H1 (cell line): ENCODE measurements around the gene RARRES1. TPM values are rescaled to one million over a fixed set of nuclear protein-coding genes. Genes with fewer than 3 reads are reported as not detected.

Source experiments
- CTCF ChIA-PET: fragments of 300-600 bp; sonication (Branson Sonifier 250); formaldehyde crosslinking; loops from one replicate; lab custom pipeline; 2021; ENCODE audit not compliant: partially characterized antibody; lab: Charles Lee
- POLR2A ChIA-PET: fragments of 300-600 bp; sonication (Branson Sonifier 250); formaldehyde crosslinking; loops from one replicate; lab custom pipeline; 2021; ENCODE audit warnings: inconsistent platforms; ENCODE audit not compliant: partially characterized antibody; lab: Charles Lee
- DNase-seq, 2 experiments: peaks; one replicate each; pipeline versions ENCODE4 v3.0.0 to v3.0.0-alpha.2; 2010 to 2022; ENCODE audit warnings: low spot score in 2 of 2, low read depth in 1 of 2, mixed read lengths in 1 of 2
- FAIRE-seq: peaks from 2 replicates; lab custom pipeline; 2011; peaks lifted over from hg19 to GRCh38; lab: Jason Lieb, UNC
- H2AFZ ChIP-seq: 2 replicates; pipeline ENCODE4 v1.8.1; 2012; ENCODE audit warnings: low read length, inconsistent platforms
- H2AK5ac ChIP-seq: 2 replicates; pipeline ENCODE4 v1.6.1; 2013; ENCODE audit warnings: low read depth, low read length
- H2BK120ac ChIP-seq: replicated peaks from 2 replicates; pipeline ENCODE3; 2013; ENCODE audit warnings: low read depth, low read length, inconsistent platforms
- H2BK12ac ChIP-seq: 2 replicates; pipeline ENCODE4 v1.6.1; 2013; ENCODE audit warnings: low read depth, low read length
- H2BK15ac ChIP-seq: 2 replicates; pipeline ENCODE4 v1.6.1; 2013; ENCODE audit warnings: low read length
- H2BK20ac ChIP-seq: 2 replicates; pipeline ENCODE4 v1.6.1; 2013; ENCODE audit warnings: low read length
- H2BK5ac ChIP-seq: 2 replicates; pipeline ENCODE4 v1.6.1; 2013; ENCODE audit warnings: low read depth, low read length
- H3K14ac ChIP-seq: 2 replicates; pipeline ENCODE4 v1.6.1; 2013; ENCODE audit warnings: inconsistent platforms; ENCODE audit not compliant: insufficient read length
- H3K18ac ChIP-seq: 2 replicates; pipeline ENCODE4 v1.6.1; 2013; ENCODE audit warnings: low read length; ENCODE audit errors: extremely low read depth
- H3K23ac ChIP-seq: 2 replicates; pipeline ENCODE4 v1.6.1; 2013; ENCODE audit warnings: inconsistent platforms; ENCODE audit not compliant: insufficient read length
- H3K23me2 ChIP-seq: 2 replicates; pipeline ENCODE4 v1.6.1; 2013; ENCODE audit warnings: low read depth, low read length
- H3K27ac ChIP-seq: 2 replicates; pipeline ENCODE4 v1.6.1; 2011; ENCODE audit warnings: low read depth, low read length, inconsistent platforms
- H3K27me3 ChIP-seq, 4 experiments: replicated peaks in 1 of 4; 1 replicate in 1 of 4; 2 replicates in 3 of 4; pipeline versions ENCODE4 v1.6.1 to v1.8.1; 2011 to 2013; ENCODE audit warnings: low read length in 3 of 4, mild to moderate bottlenecking in 3 of 4, inconsistent platforms in 2 of 4, mixed read lengths in 2 of 4, moderate library complexity in 1 of 4; ENCODE audit not compliant: control insufficient read depth in 3 of 4, insufficient read depth in 3 of 4; ENCODE audit errors: extremely low read depth in 1 of 4
- H3K36me3 ChIP-seq, 4 experiments: 2 replicates each; pipeline versions ENCODE4 v1.6.1 to v1.8.1; 2011 to 2013; ENCODE audit warnings: mild to moderate bottlenecking in 4 of 4, low read length in 3 of 4, moderate library complexity in 2 of 4, control low read depth in 1 of 4, inconsistent platforms in 1 of 4; ENCODE audit not compliant: insufficient read depth in 4 of 4, control insufficient read depth in 2 of 4
- H3K4ac ChIP-seq: replicated peaks from 2 replicates; pipeline ENCODE3; 2013; ENCODE audit warnings: low read length, low read depth, mixed read lengths, inconsistent platforms; ENCODE audit not compliant: insufficient read length
- H3K4me1 ChIP-seq, 4 experiments: replicated peaks in 1 of 4; 1 replicate in 1 of 4; 2 replicates in 3 of 4; pipeline versions ENCODE4 v1.6.1 to v1.8.1; 2011 to 2013; ENCODE audit warnings: low read length in 3 of 4, inconsistent platforms in 2 of 4, mixed read lengths in 1 of 4; ENCODE audit not compliant: insufficient read depth in 4 of 4, control insufficient read depth in 3 of 4
- H3K4me2 ChIP-seq, 2 experiments: 2 replicates each; pipeline versions ENCODE4 v1.6.1 to v1.8.1; 2011 to 2013; ENCODE audit warnings: low read depth in 2 of 2, low read length in 2 of 2, control low read depth in 1 of 2, inconsistent platforms in 1 of 2, mild to moderate bottlenecking in 1 of 2; ENCODE audit not compliant: insufficient read depth in 1 of 2
- H3K4me3 ChIP-seq, 4 experiments: fragments of 200-600, 300-600 bp in 1 of 4; sonication (generic), shearing (Covaris generic), sonication (Bioruptor Twin) in 1 of 4; 2 replicates each; pipeline versions ENCODE4 v1.5.1 to v1.8.1; 2011 to 2016; ENCODE audit warnings: low read length in 4 of 4, low read depth in 3 of 4, control low read depth in 2 of 4, inconsistent platforms in 2 of 4, mild to moderate bottlenecking in 2 of 4, mixed read lengths in 1 of 4, moderate library complexity in 1 of 4; ENCODE audit not compliant: insufficient read depth in 2 of 4; ENCODE audit errors: extremely low read depth in 1 of 4
- H3K56ac ChIP-seq: replicated peaks from 2 replicates; pipeline ENCODE3; 2013; ENCODE audit warnings: low read depth, mild to moderate bottlenecking, mixed read lengths, low read length, inconsistent platforms; ENCODE audit not compliant: insufficient read length
- H3K79me1 ChIP-seq: 2 replicates; pipeline ENCODE4 v1.6.1; 2013; ENCODE audit warnings: low read depth, low read length, control low read depth
- H3K79me2 ChIP-seq, 2 experiments: 2 replicates each; pipeline versions ENCODE4 v1.6.1 to v1.8.1; 2012 to 2013; ENCODE audit warnings: low read length in 2 of 2, mild to moderate bottlenecking in 2 of 2, inconsistent platforms in 1 of 2; ENCODE audit not compliant: insufficient read depth in 2 of 2, control insufficient read depth in 1 of 2
- H3K9ac ChIP-seq, 4 experiments: replicated peaks in 1 of 4; 1 replicate in 1 of 4; 2 replicates in 3 of 4; pipeline versions ENCODE4 v1.6.1 to v1.8.1; 2011 to 2013; ENCODE audit warnings: low read depth in 3 of 4, low read length in 3 of 4, control low read depth in 2 of 4, mild to moderate bottlenecking in 2 of 4, moderate library complexity in 2 of 4, inconsistent platforms in 1 of 4; ENCODE audit errors: extremely low read depth in 1 of 4
- H3K9me3 ChIP-seq, 2 experiments: 2 replicates each; pipeline versions ENCODE4 v1.6.1 to v1.8.1; 2012 to 2013; ENCODE audit warnings: mild to moderate bottlenecking in 2 of 2, moderate library complexity in 2 of 2, control low read depth in 1 of 2, inconsistent platforms in 1 of 2, low read depth in 1 of 2, low read length in 1 of 2, mixed read lengths in 1 of 2; ENCODE audit not compliant: insufficient read depth in 2 of 2
- H4K20me1 ChIP-seq, 2 experiments: replicated peaks in 1 of 2; 2 replicates each; pipeline versions ENCODE3 to v1.8.1; 2011 to 2013; ENCODE audit warnings: inconsistent platforms in 2 of 2, low read length in 2 of 2, mild to moderate bottlenecking in 1 of 2; ENCODE audit not compliant: insufficient read depth in 2 of 2, control insufficient read depth in 1 of 2
- H4K5ac ChIP-seq: 2 replicates; pipeline ENCODE4 v1.6.1; 2013; ENCODE audit warnings: low read length, low read depth, mixed read lengths, inconsistent platforms; ENCODE audit not compliant: insufficient read length
- H4K8ac ChIP-seq: 2 replicates; pipeline ENCODE4 v1.8.0; 2013; ENCODE audit warnings: mild to moderate bottlenecking, moderate library complexity, low read length, inconsistent platforms; ENCODE audit not compliant: insufficient read depth; ENCODE audit errors: extremely low read depth
- H4K91ac ChIP-seq: replicated peaks from 2 replicates; pipeline ENCODE3; 2013; ENCODE audit warnings: low read length, mixed read lengths, inconsistent platforms; ENCODE audit not compliant: insufficient read length
- WGBS, 2 experiments: shearing (Covaris generic) in 1 of 2; methylation state at CpG; one replicate each; pipeline versions ENCODE4 v1.1.6 to v1.1.7; 2013 to 2015; ENCODE audit warnings: low lambda C conversion rate in 2 of 2, mixed read lengths in 2 of 2, inconsistent platforms in 1 of 2, low coverage in 1 of 2, missing lambda C conversion rate in 1 of 2; ENCODE audit not compliant: insufficient replicate concordance in 2 of 2, insufficient coverage in 1 of 2, insufficient read length in 1 of 2; ENCODE audit errors: extremely low coverage in 1 of 2, missing lambda C conversion rate in 1 of 2; 5-methylcytosine and 5-hydroxymethylcytosine counted together
- polyA plus RNA-seq, 7 experiments: library from polyadenylated mRNA; depleted of rRNA in 3 of 7; stranded (reverse) in 5 of 7; unstranded in 2 of 7; fragments of >200 nt in 5 of 7; fragments of 200-250 nt in 2 of 7; gene quantifications; 1 replicate in 5 of 7; 2 replicates in 1 of 7; 4 replicates in 1 of 7; pipeline versions ENCODE4 v1.2.1 to v1.2.3, GENCODE V29; 2011 to 2013; ENCODE audit warnings: missing spikeins in 2 of 7, mixed read lengths in 2 of 7
- total RNA-seq: library from RNA; stranded (reverse); fragmentation: NEBNext Ultra II Directional; extraction: Animal tissue kit (Norgen Biotek cat#: 25700); gene quantifications from 2 replicates; pipeline ENCODE4 v1.2.1, GENCODE V29; 2021

Gene RARRES1
- total and polyA plus RNA-seq, 2 of the 8 experiments (the other 6 are each of a cell fraction or from before 2014, with no cell fraction given): 0.26 to 0.71 TPM

- CTCF ChIA-PET: interaction anchor here (0.6 to 2.0 kb wide), 13 partner anchors 12 to 588 kb away, joined by 3 to 16 read pairs (median 3); partner anchors contain the start of genes GFM1 and MFSD1
- peak overlapping the region; percentile 35; the same call in 1 of the 2 replicates for H2BK5ac ChIP-seq
- FAIRE-seq: no peak
- no peak overlapping the region for H4K5ac ChIP-seq
- H2BK15ac ChIP-seq: no peak overlapping the region
- no peak overlapping the region for H3K14ac ChIP-seq
- no peak overlapping the region for H3K18ac ChIP-seq
- H3K9ac ChIP-seq: peak overlapping the region in 3 of 4 experiments; percentile 33 to 65 (median 46); a peak in 4 of 7 replicates
- no peak for DNase-seq
- no peak overlapping the region for H3K23ac ChIP-seq
- no peaks in the 10 kb centered on the region for H3K79me1 ChIP-seq
- H2BK120ac ChIP-seq: no peak overlapping the region
- no peak overlapping the region for H2BK12ac ChIP-seq
- no peak overlapping the region for H3K4ac ChIP-seq
- POLR2A ChIA-PET: interaction anchor here (1.1 kb wide), 1 partner anchor 28 kb away, joined by 3 read pairs; the partner anchor contains the start of gene GFM1
- no peak overlapping the region for H2BK20ac ChIP-seq
- peaks cover 0 to 7% (median 0%) of the 10 kb centered on the region in 4 experiments; a peak in 1 of 7 replicates for H3K4me1 ChIP-seq
- no peak overlapping the region for H4K8ac ChIP-seq
- H4K91ac ChIP-seq: no peak overlapping the region
- H3K4me2 ChIP-seq: peak overlapping the region; percentile 66 to 78
- H3K36me3 ChIP-seq: peaks cover 0 to 19% (median 5%) of the 10 kb centered on the region in 4 experiments; a peak in 4 of 8 replicates
- 0 out of 2 replicates have a peak overlapping the region, but pooled peaks have one; percentile 64 for H3K27ac ChIP-seq
- no peak overlapping the region for H2AK5ac ChIP-seq
- no peaks in the 10 kb centered on the region for H3K9me3 ChIP-seq
- no peaks in the 10 kb centered on the region for H4K20me1 ChIP-seq
- no peaks in the 10 kb centered on the region for H3K79me2 ChIP-seq
- H2AFZ ChIP-seq: peak overlapping the region; percentile 84; the same call in 1 of the 2 replicates
- H3K4me3 ChIP-seq: peak overlapping the region; percentile 46 to 82 (median 80)
- H3K56ac ChIP-seq: peak overlapping the region; percentile 14
- WGBS, 2 experiments: 32% methylated on average over 6 of the region's 6 CpGs; no CpG with 5 or more reads in 1 of the 2 experiments
- peaks cover 7% of the 10 kb centered on the region for H3K23me2 ChIP-seq
- no peaks in the 10 kb centered on the region for H3K27me3 ChIP-seq
Measured at GRCh38 chr3:158671821-158672214, 60.4 kb downstream of the RARRES1 start.
